GM12872 (cell line): ENCODE results near the gene SFMBT2.

Experiments used
- TF ChIP-seq, protein P1 (sequence below): IDR thresholded peaks from 3 replicates; pipeline ENCODE4 v1.5.1; 2011; ENCODE audit warnings: low read depth, mild to moderate bottlenecking, low read length, moderate library complexity; ENCODE audit not compliant: insufficient read depth

Gene SFMBT2

GRCh38 chr10:7230036-7230435 lies 180.8 kb downstream of the SFMBT2 start:
- TF ChIP-seq, protein P1, sequence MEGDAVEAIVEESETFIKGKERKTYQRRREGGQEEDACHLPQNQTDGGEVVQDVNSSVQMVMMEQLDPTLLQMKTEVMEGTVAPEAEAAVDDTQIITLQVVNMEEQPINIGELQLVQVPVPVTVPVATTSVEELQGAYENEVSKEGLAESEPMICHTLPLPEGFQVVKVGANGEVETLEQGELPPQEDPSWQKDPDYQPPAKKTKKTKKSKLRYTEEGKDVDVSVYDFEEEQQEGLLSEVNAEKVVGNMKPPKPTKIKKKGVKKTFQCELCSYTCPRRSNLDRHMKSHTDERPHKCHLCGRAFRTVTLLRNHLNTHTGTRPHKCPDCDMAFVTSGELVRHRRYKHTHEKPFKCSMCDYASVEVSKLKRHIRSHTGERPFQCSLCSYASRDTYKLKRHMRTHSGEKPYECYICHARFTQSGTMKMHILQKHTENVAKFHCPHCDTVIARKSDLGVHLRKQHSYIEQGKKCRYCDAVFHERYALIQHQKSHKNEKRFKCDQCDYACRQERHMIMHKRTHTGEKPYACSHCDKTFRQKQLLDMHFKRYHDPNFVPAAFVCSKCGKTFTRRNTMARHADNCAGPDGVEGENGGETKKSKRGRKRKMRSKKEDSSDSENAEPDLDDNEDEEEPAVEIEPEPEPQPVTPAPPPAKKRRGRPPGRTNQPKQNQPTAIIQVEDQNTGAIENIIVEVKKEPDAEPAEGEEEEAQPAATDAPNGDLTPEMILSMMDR: no peak

DNA sequence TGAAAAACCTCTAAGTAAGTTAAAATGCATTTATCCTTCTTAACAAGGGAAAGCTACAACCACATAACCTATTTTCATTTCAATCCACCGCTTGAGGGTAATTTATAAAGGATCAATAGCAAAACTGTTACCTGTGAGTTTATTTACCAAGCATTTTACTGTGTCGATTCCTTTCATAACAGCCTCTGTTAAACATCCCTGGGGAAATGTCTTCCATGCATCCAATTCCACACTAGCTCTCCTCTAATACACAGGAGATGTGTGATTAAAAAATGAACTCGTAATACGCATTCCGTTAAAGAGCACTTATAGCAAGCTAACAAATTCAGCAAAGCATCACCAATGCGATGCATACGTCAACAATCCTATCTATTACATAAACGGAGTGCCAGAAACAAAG lies 185.7 kb downstream of the SFMBT2 start:
- TF ChIP-seq, protein P1: no peak

- TF ChIP-seq, protein P1: no peak
Observed at GRCh38 chr10:7218968-7219367, 191.9 kb downstream of the SFMBT2 start.

DNA sequence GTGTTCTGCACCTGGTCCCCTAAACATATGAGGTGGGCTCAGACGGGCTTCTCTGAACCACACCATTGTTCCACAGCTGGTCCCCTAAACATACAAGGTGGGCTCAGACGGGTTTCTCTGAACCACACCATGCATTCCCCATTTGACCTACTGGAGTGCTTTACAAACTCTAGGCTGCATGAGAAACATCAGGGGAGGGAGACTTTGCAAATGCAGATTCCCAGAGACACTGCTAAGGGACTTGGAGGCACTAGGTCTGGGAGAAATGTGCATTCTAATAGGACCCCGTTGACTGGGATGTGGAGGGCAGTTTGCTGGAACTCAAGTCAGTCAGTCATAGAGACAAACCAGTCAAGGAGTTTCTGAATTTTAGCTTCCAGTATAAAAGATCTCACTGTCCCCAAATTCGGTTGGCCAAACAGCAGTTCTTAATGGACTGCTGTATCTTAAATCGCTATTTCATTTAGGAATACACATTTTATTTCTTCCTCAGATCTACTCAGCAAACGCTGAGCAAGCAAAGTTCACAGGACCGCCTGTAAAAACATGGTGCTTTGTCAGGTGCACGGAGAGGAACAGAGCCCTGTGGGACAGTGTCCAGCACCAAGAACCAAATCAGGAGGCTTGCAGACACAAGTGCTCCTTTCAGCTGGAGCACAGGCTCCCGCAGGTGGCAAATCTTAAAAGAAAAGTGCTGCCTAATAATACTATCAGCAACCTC lies 198.8 kb downstream of the SFMBT2 start:
- TF ChIP-seq, protein P1: no peak

DNA sequence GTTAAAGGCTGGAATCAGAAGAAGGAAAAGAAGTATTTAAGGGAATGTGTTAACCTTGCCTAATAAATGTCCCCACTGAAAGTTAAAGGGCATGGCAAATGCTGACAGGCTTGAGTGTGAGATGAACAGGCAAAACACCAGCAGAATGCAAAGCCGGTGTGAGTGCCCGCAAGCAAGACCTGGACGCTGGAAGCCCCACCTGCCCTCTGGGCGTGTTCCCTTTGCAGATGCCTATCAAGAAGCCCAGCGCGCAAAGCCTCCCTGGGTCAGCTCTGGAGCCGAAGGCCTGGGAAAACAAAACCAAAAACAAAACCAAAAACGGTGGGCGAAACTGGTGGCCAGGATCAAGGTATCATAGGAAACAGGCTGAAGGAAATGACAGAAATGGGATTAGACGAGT lies 200.3 kb downstream of the SFMBT2 start:
- TF ChIP-seq, protein P1: no peak

DNA sequence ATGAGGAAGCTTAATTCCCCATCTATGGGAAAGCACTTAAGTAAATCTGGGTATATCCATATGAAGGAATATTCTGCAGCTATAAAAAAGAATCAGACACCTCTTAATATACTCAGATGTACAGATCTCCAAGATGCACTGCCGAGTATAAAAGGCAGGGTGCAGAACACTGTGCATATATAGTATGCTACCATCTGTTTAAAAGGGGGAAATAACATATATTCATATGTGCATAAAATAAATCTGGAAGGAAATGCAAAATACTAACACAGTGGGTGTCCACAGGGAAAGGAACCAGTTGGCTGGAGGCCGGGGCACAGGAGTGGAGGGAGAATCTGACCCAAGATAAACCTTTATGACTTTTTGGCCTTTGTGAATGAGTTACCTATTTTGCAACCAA lies 201.4 kb downstream of the SFMBT2 start:
- TF ChIP-seq, protein P1: no peak

GRCh38 chr10:7206412-7207100 lies 204.3 kb downstream of the SFMBT2 start:
- TF ChIP-seq, protein P1: no peak
